LoVo (cell line): ENCODE data around the gene ITPRIPL2.
A peak's percentile ranks its signal among the peaks of the same experiment; 100 is the strongest.

Source experiments
- DNase-seq: peaks from one replicate; pipeline ENCODE4 v3.0.0-alpha.2; 2016; ENCODE audit warnings: low spot score

The ITPRIPL2 gene

GRCh38 chr16:19093631-19094541, 19.9 kb upstream of the ITPRIPL2 start:
- no peak for DNase-seq

- DNase-seq: peak; percentile 62
Measured at GRCh38 chr16:19094542-19095365, 19.0 kb upstream of the ITPRIPL2 start.

- DNase-seq: peak; percentile 69
Measured at GRCh38 chr16:19095654-19096053, 18.1 kb upstream of the ITPRIPL2 start.

- no peak for DNase-seq
Measured at GRCh38 chr16:19098173-19098572, 15.6 kb upstream of the ITPRIPL2 start.

- DNase-seq: no peak
Measured at GRCh38 chr16:19102187-19102872, 11.4 kb upstream of the ITPRIPL2 start.

GRCh38 chr16:19104607-19105006, 9.2 kb upstream of the ITPRIPL2 start:
- DNase-seq: no peak

- DNase-seq: no peak
Measured at GRCh38 chr16:19105131-19105530, 8.6 kb upstream of the ITPRIPL2 start.

GRCh38 chr16:19105891-19106624, 7.7 kb upstream of the ITPRIPL2 start:
- DNase-seq: no peak

GRCh38 chr16:19106625-19107020, 7.1 kb upstream of the ITPRIPL2 start:
- DNase-seq: no peak

- no peak for DNase-seq
Measured at GRCh38 chr16:19108409-19109287, 5.1 kb upstream of the ITPRIPL2 start.

- DNase-seq: no peak
Measured at GRCh38 chr16:19109288-19109664, 4.5 kb upstream of the ITPRIPL2 start.

GRCh38 chr16:19110537-19111360, 3.0 kb upstream of the ITPRIPL2 start:
- DNase-seq: no peak

GRCh38 chr16:19112099-19112407, 1.7 kb upstream of the ITPRIPL2 start:
- no peak for DNase-seq

- DNase-seq: no peak
Measured at GRCh38 chr16:19114359-19115147, 789 bp downstream of the ITPRIPL2 start.

GRCh38 chr16:19115148-19116021, 1.6 kb downstream of the ITPRIPL2 start:
- DNase-seq: no peak

GRCh38 chr16:19116711-19117449, 3.1 kb downstream of the ITPRIPL2 start:
- no peak for DNase-seq

- DNase-seq: no peak
Measured at GRCh38 chr16:19118938-19119431, 5.2 kb downstream of the ITPRIPL2 start.
